ENCODE data around the gene ALK. TPM values are rescaled to one million over a fixed set of nuclear protein-coding genes. Genes with fewer than 3 reads are reported as not detected.
A peak's percentile ranks its signal among the peaks of the same experiment; 100 is the strongest.
"Not testable (repeated sequence)": the region's sequence is repeated elsewhere in the genome, so short reads cannot be mapped to it uniquely, and the experiment has no call there.

Gene ALK
- polyA plus RNA-seq, 10 donors = 0.04 to 0.36 (median 0.13) TPM; not detected in 1

DNA sequence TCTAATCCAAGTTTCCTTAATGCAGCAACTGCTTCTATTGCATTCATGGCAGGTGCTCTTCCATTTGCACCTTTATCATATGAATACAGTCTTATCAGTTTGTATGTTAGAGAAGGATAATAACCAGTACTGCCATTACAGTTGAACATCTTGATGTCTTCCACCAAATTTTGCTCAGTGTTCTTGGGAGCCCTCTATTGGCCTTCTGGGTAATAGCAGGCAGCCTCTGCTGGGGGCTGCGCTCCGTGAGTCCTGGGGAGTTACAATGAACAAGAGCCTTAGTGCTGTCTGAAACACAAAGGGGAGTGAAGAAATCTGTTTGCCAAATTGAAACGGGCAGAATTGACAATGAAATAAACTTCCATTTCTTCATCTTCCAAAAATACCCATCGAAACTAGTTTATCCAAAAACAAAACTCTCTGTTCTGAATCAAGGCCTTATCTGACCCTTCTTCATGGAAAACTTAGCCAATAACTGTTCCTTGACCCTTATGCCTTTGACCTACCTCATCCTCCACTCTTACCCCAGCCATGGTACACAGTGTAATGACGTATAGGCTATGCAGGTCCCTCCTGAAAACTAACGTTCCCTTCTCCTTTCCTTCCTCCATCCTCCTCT is 79.9 kb downstream of the ALK start:
- DNase-seq = peak; percentile 13 to 41 (median 20)

DNA sequence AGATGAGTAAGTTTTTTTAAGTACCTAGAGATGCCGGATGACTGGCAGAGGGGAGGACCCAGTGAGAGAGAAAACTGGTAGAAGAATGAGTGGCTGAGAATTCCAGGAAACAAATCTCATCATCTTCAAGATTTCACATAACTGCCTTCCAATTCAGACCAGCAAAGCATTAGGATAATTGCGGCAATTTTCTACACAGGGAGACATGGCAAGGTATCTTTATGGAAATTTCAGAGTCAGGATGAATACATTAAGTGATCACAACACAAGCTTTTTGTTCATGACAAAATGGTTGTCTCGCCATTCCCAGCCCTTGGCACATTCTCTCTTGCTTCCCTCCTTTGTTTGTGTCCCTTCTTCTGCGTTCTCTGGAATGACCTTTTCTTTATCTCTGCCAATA is 82.1 kb downstream of the ALK start:
- no peak for DNase-seq

DNA sequence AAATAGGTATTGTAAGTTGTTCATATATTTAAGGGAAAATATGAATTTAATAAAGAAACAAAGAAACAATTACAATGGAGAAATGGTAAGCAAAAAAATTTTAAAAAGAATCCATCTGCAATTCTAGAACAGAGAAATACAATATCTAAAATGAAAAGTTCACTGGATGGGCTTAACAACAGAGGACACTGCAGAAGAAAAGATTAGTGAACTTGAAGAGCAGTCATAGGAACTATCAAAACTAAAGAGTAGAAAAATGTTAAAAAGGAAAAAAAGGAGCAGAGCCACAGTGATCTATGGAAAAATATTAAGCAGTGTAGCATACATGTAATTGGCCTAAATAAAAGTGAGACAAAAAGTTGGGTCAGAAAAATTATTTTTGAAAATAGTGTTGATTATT is 83.5 kb downstream of the ALK start:
- no peak for DNase-seq

DNA sequence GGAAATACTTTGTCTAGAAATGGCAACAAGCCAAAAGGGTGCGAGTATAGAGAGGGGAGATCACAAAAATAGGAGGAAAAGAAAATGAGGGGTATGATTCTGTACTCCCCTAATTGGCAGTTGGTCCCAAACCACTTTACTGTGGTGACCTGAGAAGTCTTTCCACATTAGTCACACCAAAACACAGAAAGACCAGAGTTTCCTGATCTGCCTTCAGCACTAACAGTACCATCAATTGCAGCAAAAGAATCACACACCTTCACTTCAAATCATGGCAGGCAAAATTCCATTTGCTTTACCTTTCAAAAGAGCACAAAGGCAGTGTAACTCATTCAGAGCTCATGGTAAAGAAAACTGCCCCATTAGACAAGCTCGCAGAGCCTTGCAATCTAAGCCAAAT is 86.8 kb downstream of the ALK start:
- no peak for DNase-seq

DNA sequence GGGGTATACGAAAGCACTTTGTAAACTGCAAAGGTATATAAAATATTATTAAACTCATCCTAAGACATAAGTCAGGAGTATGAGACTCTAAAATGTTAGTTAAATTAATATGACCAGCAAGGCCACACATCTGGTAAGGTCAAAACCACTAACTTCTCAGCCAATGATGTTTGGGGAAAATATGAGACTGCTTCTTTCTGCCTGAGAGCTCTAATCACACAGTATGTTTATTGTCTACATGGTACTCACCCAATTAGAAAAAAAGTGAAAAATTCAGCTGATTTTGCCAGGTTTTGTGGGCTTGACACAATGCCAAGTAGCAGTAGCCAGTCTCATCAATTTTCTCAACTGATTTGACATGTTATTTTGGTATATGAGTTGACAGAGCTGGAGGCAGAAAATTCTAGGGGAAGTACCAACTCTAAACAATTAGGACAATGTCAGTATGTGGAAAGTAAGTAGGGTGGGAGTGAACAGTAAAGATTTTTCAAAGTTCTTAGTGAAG is 87.3 kb downstream of the ALK start:
- DNase-seq = no peak

DNA sequence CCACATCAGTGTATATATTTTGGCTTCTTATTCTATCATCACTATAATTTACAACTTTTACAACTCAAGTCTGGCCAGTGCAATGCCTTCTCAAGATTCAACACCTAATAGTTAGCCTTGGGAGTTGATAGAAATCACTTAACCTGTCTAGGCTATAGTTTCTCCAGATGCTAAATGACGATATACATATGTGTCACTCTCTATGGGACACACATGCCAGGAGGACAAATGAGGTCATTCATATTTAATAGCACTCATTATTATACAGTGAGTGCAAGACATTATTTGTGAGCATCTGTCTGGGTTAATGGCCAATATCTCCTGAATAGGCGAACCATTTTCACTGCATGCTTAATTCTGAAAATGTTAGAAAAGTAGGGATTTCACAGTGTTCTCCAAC is 89.8 kb downstream of the ALK start:
- DNase-seq = no peak

DNA sequence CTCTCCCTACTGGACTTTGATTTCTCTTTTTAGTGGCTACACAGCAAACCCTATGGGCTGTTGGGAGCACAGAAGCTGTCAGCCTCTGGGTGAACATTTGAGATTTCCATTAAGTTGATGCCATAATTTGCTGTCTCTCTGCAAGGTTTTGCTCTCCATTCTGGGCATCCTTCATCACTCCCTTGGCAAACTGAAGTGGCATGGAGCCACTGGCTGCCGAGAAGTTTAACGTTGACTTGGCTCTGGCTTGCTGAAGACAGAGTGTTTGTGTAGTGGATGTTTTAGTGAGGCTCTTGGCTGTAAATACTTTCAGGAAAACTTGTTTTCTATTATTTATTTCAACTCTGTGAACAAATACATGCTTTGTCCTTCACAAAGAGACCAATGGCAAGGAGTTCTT is 91.5 kb downstream of the ALK start:
- no peak for DNase-seq

DNA sequence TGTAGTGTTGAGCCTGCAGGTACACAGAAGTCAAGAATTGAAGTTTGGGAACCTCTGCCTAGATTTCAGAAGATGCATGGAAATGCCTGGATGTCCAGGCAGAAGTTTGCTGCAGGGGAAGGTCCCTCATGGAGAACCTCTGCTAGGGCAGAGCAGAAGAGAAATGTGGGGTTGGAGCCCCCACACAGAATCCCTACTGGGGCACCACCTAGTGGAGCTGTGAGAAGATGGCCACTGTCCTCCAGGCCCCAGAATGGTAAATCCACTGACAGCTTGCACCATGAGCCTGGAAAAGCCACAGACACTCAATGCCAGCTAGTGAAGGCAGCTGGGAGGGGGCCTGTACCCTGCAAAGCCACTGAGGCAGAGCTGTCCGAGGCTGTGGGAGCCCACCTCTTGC is 97.2 kb downstream of the ALK start:
- not testable (repeated sequence) for DNase-seq

DNA sequence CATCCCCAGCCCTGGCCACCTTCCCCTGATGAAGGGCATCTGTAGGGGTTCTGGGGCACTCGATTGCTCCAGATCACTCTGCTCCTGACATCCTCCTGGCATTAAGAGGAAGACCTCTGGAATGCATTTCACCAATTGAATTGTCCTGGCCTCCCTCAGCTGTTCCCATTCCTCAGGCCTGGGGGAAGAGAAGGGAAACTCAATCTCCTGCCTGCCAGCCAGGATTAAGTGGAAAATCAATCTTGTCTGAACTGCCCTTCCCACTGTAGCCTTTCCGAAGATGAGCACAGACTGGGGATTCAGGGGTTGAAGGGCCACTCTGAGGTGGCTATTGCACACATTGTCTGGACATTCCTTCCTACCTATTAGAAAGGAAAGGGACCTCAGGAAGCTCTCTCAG is 99.8 kb downstream of the ALK start:
- peak; percentile 15 to 54 (median 29) for DNase-seq

DNA sequence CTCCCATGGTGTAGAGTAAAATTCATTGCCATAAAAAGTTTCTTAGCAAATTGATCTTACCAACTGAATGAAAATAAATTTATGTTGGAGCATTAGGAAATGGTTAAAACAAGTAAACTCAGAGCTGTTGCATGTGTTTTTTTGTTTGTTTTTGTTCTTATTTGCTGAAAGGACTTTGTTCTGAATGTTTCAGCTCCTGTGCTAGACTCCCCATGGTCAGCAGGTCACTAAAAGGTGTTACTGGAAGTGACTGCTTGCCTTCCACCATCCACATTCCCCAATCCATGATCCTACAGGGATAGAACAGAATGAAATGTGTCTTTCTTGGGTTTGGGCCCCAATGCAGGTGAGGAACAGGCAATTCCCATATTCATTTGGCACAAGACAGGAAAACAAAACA is 101.8 kb downstream of the ALK start:
- no peak for DNase-seq

DNA sequence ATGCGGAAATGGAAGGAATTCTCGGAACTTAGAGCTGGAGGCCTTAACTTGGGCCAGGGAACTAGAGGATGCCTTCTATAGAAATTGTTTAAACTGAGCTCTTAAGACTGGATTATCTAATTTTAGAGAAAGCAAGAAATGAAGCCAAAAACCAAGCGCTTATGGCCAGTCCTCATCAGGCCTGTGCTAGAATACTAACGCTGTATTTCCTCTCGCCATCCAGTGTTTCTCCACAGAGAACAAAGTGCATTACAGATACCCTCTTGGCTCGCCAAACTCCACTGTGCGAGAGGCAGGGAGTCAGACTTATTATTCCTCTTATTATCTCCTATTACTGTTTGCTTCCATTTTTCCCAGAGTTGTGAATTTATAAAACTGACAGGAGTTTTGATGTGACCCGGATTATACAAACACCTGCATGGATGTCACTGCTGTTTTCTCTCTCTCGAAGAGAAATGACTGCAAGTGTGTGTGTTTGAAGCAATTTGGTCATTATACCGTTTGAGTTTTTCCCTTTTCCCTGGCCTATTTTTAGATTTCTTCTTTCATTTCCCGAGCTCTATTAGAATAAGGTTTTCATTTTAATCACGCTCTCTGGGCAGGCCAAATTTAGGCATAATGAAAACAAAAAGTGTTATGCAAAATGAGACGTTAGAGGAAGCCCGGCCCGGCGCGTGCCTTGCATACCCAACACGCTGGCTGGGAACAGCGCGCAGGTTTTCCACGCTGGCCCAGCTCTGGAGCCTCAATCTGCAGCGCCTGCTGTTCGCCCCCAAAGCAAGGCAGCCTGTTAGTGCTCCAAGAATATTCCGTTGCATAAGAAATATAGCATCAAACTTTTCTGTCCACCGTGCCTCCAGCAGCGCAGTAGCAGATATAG is 103.3 kb downstream of the ALK start:
- no peak for DNase-seq

DNA sequence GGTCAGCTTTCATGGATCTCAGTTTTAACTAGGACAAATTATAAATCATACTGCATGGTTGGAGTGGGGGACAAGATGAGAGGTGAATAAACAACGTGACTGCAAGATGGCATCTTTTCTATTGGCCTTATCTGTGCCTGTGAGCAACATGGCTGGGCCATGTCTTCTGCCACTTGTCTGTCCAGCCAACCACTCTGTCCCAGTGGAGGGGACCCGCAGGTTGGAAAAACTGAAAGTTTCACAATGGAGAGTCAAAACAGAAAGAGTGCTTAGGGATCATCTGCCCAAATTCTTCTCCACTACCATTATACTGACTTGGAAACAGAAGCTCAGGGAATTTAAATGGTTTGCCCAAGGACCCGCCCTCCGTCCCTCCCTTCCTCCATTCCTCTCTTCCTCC is 104.1 kb downstream of the ALK start:
- no peak for DNase-seq

DNA sequence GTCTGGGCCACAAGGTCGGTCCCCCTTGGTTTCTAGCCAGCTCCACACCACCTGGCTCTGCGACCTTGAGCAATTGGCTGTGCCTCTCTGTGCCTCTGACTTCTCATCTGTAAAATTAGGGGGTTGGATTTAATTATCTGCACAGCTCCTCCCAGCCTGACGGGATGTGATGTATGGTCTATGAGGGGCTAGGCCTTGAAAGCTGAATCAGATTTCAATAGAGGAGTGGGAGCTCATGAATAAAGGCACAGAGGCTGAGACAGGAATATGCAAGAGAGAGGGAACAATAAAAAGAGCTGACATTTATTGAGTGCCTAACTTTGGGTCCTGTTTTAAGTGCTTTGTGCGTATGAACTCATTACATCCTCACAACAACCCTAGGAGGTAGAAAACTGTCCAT is 104.7 kb downstream of the ALK start:
- no peak for DNase-seq

DNA sequence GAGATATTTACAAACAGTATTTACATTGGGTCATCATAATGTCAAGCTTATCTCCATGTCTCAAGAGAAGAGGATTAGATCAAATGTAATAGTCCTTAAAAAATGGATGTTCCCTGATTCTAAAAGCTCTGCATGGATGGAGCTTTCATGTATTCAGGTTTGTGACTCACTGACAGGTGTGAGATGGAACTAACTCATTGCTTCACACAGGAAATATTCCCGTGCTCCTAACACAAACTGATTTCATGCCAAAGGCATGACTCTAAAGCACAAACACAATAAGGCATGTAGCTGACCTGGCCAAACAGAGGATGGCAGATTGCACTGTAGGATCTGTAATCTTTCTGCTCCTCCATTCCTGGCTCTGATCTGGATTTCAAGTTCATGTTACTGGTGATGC is 110.0 kb downstream of the ALK start:
- no peak for DNase-seq

DNA sequence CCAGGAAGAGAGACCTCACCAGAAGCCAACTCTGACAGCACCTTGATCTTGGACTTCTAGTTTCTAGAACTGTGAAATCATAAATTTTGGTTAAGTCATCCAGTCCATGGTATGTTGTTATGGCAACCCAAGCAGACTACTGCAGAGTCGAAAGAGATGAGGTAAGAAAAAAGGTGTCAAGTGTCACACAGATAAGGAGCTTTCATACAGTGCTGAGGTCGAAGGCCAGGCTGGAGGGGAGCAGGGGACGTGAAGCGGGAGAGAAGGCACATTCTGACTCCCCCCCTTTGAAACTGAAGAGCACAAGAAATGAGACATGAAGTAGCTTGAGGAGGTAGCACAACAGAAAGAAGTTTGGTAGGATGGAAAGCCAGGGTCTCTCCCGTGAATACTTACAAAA is 110.4 kb downstream of the ALK start:
- no peak for DNase-seq

DNA sequence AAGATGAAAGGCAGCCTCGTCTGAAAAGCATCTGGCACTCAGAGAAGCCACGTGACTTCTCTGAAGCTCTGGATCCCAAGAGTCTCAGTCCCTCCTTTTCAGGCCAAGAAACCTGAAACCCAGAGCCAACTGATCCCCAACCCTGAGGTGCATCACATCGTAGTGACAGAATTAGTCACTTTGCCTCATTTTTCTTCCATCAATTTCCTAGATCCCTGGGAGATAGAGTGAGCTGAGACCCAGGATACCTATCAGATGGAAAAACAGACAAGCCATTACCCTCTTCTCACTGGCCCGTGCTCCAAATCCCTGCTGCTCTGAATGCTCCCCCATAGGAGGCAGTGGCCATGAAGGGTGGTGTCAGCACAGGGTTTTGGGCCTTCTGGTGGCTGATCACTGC is 113.1 kb downstream of the ALK start:
- no peak for DNase-seq

DNA sequence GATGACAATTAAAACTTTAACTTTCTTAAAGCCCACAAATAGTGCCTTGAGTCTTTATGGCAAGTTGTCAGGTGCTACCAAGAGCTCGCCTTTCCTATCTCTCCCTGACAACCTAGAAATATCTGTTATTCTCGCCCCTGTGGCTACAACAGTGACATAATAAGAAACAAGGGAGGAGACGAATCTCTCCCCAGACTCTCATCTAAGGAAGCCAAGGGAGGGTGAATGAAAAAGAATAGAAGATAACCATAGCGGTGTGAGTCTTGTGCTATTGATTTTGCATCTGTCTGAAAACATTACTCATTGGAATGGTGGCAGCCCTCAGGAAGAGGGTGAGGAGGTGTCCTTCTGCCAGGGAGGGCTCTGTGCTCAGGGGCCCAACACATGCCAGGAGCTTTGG is 114.3 kb downstream of the ALK start:
- no peak for DNase-seq

DNA sequence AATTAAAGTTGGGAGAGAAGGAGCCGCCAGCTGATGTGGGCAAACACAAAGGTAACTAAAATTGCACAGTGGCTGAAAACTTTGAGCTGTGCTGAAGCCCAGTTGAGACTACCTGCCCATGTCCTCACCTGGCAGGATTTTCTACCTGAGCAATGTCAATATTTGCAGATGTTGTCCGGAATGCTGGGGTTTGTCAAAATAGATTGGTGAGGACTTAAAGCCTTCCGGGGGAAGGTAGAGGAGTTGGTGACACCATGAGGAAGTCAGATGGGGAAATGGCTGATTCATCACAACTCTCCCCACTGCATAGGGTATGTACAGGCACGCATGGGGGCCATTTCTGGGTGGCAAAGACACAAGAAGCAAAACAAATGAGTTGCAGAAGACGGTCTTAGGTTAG is 114.9 kb downstream of the ALK start:
- DNase-seq = no peak

DNA sequence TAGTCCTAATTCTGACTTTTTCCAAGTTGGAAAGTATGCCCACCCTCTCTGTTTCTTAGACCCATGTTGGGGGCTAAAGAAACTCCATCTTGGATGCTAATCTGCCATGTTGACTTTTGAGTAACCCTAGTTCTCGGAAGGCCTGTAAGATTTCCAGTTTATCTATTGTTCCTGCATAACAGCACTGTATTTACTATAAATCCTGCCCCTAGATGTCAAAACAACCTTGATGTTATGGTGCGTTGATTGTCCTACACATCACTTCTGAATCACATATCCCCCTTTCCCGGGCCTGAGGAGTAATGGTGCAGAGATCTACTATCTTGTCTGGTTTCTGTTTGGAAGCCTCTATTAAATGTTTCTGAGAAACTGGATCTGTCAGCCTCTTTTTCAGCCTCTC is 116.7 kb downstream of the ALK start:
- no peak for DNase-seq

DNA sequence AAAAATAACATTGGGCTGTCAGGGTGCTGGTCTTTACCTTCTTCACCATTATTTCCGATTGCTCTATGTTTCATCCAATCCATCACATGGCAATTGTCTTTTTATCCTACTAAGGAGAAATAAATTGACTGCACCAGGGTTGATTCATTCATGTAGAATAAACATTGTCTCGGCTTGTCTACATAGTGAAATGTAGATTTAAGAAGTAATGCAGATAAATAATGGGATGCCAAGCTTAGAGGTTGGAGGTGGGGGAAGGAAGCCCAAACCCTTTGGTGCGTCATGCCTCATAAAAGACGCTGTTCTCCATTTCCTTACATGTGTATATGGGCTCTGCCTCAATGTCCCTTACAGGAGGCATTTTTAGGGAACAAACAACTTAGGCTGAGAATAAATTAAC is 117.8 kb downstream of the ALK start:
- DNase-seq = no peak

DNA sequence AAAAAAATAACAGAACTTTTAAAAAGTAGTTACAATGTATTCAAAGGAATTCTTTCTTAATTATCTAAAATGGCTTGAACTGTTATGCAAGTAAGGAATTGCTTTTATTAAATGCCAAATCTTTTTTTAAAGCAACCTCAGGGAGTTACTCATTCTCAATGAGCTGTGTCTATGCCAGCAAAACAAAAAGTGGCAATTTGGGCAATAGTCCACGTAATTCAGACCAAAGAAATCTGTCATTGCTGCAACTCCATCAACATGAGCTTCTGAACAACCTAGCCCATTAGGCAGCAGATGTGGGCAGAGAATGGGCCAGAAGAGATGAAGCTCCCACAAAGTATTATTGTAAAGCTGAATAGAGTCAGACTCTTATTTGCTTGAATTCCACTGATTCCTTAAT is 118.4 kb downstream of the ALK start:
- no peak for DNase-seq

DNA sequence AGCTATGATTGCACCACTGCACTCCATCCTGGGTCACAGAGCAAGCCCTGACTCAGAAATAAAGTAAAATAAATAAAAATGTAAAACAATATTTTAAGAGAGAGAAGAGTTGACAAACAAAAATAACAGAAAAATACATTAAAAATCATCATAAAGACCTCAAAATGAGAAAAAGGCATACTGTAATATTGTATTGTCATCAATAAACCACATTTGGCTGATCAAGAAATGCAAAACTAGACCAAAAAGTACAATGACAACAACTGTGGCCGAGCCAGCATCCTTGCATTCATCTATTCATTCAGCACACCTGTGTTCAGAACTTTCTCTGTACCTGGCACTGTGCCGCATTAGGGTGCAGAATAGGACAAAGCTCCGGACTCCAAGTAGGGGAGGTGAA is 121.8 kb downstream of the ALK start:
- no peak for DNase-seq

DNA sequence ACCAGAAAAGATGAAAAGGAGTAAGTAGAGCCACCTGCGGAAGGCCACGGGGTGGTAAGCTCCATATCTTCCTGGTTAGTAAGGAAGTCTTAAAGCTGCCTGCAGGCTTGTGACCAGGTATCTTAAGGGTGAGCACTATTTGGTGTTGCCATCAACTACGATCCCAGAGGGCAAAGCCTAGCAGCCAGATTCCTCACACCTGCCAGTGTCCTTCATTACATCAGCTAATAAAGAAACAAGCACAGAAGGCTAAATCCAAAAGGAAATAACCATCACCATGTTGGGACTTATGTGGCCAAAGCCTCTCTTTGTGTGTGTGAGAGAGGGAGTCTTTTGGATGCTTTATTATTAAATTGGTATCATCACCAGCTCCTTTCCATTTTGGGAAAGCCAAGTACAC is 123.5 kb downstream of the ALK start:
- DNase-seq = no peak

DNA sequence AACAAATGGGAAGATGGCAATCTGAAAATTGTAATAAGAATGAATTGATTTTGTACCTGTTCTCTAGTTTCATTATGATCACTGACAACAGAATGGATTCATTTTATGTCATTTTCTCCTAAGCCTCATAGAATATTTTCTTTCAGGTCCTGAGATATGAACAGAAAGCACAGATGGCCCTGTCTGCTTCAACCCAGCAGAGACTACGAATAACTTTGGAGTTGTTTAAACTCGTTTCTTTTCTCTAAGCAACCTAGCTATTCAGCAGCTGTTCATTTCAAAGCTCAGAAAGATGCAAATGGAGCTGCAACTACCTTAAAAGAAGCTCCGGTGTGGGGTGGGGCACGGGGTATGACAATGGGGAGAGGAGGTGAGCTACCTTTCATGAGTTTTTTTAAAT is 124.9 kb downstream of the ALK start:
- no peak for DNase-seq

Data from muscle of back (tissue), 11 donors.